ENCODE results near the gene SLC16A12. TPM values are rescaled to one million over a fixed set of nuclear protein-coding genes. Genes with fewer than 3 reads are reported as not detected.

SLC16A12 gene
- total and polyA plus RNA-seq, 2 of the 4 experiments (the other 2 are of a cell fraction) = 1.4 to 1.6 TPM

- H3K27me3 ChIP-seq (ENCODE audit: control insufficient read depth, insufficient read depth, low read length) = peaks cover 18% of the 10 kb centered on the region
- CTCF ChIA-PET = interaction anchor here (0.7 kb wide), 1 partner anchor 18 kb away, joined by 5 read pairs; no protein-coding TSS in a partner anchor
- dilution Hi-C loops (cut with HindIII; ENCODE audit: low sequenced_read_pairs, unreplicated experiment) = no loop called here
Observed at GRCh38 chr10:89537364-89537763, 2.0 kb upstream of the SLC16A12 start.

More at GRCh38 chr10:89537364-89537763, 2.0 kb upstream of the SLC16A12 start:
- intact Hi-C loops (cut with micrococcal nuclease) (no loop called here), in situ Hi-C loops (cut with MboI; ENCODE audit: low sequenced_read_pairs) (no loop called here)
- Histone ChIP-seq H3K14ac (replicated peaks; ENCODE audit: low read depth, low read length) (no peak overlapping the region), H3K9ac (ENCODE audit: low read depth, low read length) (no peak overlapping the region), H4K5ac (ENCODE audit: low read depth, low read length) (no peak overlapping the region), H3K27ac (ENCODE audit: insufficient read depth, low read length) (no peak overlapping the region), H3K4ac (ENCODE audit: low read depth, low read length) (no peak overlapping the region), H3K23ac (ENCODE audit: low read depth, low read length) (no peak overlapping the region), H2BK5ac (ENCODE audit: low read depth, low read length, poor library complexity, severe bottlenecking) (no peak overlapping the region), H2AK9ac (replicated peaks; ENCODE audit: low read depth, low read length, poor library complexity) (no peak overlapping the region), H2AK5ac (ENCODE audit: low read depth, low read length) (no peak overlapping the region), H3K9me3 (ENCODE audit: control insufficient read depth, insufficient read depth, low read length) (no peaks in the 10 kb centered on the region), H2BK120ac (ENCODE audit: low read depth, low read length) (no peak overlapping the region), H3K18ac (ENCODE audit: low read depth, low read length) (no peak overlapping the region), H3K79me1 (ENCODE audit: low read depth in 1 of 2, low read length in 2 of 2) (no peaks in the 10 kb centered on the region), H3K4me3 (ENCODE audit: insufficient read depth, low read depth, low read length) (no peak overlapping the region), H4K8ac (ENCODE audit: low read depth in 2 of 2, low read length in 2 of 2) (no peak overlapping the region), H2BK15ac (ENCODE audit: low read depth, low read length) (no peak overlapping the region), H2AFZ (replicated peaks; ENCODE audit: low read length, poor library complexity) (no peak overlapping the region), H3K36me3 (ENCODE audit: control insufficient read depth, insufficient read depth, low read length) (no peaks in the 10 kb centered on the region), H4K91ac (ENCODE audit: insufficient read depth, low read depth, low read length) (no peak overlapping the region), H2BK20ac (ENCODE audit: low read depth, low read length) (no peak overlapping the region), H3K9me1 (ENCODE audit: insufficient read depth, low read length) (0 out of 2 replicates have a peak, but pooled peaks cover 3% of the 10 kb centered on the region), H3K4me1 (ENCODE audit: control insufficient read depth, insufficient read depth, low read length) (peaks cover 3% of the 10 kb centered on the region; the same call in 1 of the 2 replicates), H3K4me2 (ENCODE audit: low read depth, low read length) (no peak overlapping the region), H3K56ac (ENCODE audit: extremely low read depth, insufficient read depth, low read length) (no peak overlapping the region), H4K20me1 (ENCODE audit: insufficient read depth, low read length) (no peaks in the 10 kb centered on the region)
- DNase-seq (no peak), ATAC-seq (ENCODE audit: low read depth) (no peak)
- TF ChIP-seq RAD21 (IDR thresholded peaks at IDR 0.05; ENCODE audit: low read length) = no peak
- POLR2A ChIA-PET (ENCODE audit: unreplicated experiment) = no interaction called here
- no CpG with 5 or more reads among the region's 1 CpG for WGBS, 2 experiments (ENCODE audit: extremely low coverage in 2 of 2, insufficient read length in 1 of 2)
- BruUV-seq (replicated peaks) = no TSS peak

Data from IMR-90 (cell line).